Progenitor cell of endocrine pancreas (in vitro differentiated cells): Measurements from ENCODE around the gene EED. TPM values are rescaled to one million over a fixed set of nuclear protein-coding genes. Genes with fewer than 3 reads are reported as not detected.

ENCODE experiments used
- DNase-seq: peaks from one replicate; pipeline ENCODE4 v3.0.0; 2021; ENCODE audit warnings: low spot score; ENCODE audit not compliant: unreplicated experiment
- H3K27ac Mint-ChIP-seq: 2 replicates; pipeline ENCODE4 v1.8.0; 2021; ENCODE audit warnings: mild to moderate bottlenecking, moderate library complexity, mixed read lengths
- H3K27me3 Mint-ChIP-seq: 2 replicates; pipeline ENCODE4 v1.8.0; 2021; ENCODE audit warnings: mixed read lengths
- H3K36me3 Mint-ChIP-seq: 2 replicates; pipeline ENCODE4 v1.8.0; 2022; ENCODE audit warnings: mixed read lengths; ENCODE audit not compliant: insufficient read depth
- H3K4me1 Mint-ChIP-seq: 2 replicates; pipeline ENCODE4 v1.8.0; 2021; ENCODE audit warnings: low read depth, mixed read lengths
- H3K4me3 Mint-ChIP-seq: 2 replicates; pipeline ENCODE4 v1.8.0; 2021; ENCODE audit warnings: low read depth, mild to moderate bottlenecking, moderate library complexity, mixed read lengths
- H3K9me3 Mint-ChIP-seq: 2 replicates; pipeline ENCODE4 v1.8.0; 2021; ENCODE audit warnings: low read depth, mixed read lengths
- total RNA-seq: library from RNA; stranded (reverse); gene quantifications from 2 replicates; pipeline ENCODE4 v1.2.1, GENCODE V29; 2021
- TF ChIP-seq, protein P1 (sequence below): fragments of 200-600 bp; sonication (generic); IDR thresholded peaks from one replicate; pipeline ENCODE4 v1.5.0; 2021; ENCODE audit warnings: antibody characterized with exemption, mild to moderate bottlenecking; ENCODE audit not compliant: unreplicated experiment

Gene EED
- total RNA-seq, 1 donor from 2014 or later, result 34.6 TPM

DNA sequence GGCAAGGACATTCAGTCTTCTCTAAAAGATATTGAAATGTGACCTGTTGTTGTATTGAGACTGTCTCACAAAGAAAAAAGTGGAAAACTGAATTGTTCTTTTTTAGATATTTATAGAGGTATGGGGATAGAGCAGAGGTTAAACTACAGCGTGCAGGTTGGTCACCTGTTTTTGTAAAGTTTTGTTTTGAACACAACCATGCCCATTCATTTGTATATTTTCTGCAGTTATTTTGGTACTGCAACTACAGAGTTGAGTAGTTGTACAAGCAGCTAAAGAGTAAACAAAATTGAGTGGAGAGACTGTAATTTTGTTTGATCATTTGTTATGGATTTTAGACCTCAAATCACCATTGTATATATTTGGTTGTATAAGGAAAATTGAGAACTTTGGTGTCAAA, 11.3 kb downstream of the EED start:
- TF ChIP-seq, protein P1, sequence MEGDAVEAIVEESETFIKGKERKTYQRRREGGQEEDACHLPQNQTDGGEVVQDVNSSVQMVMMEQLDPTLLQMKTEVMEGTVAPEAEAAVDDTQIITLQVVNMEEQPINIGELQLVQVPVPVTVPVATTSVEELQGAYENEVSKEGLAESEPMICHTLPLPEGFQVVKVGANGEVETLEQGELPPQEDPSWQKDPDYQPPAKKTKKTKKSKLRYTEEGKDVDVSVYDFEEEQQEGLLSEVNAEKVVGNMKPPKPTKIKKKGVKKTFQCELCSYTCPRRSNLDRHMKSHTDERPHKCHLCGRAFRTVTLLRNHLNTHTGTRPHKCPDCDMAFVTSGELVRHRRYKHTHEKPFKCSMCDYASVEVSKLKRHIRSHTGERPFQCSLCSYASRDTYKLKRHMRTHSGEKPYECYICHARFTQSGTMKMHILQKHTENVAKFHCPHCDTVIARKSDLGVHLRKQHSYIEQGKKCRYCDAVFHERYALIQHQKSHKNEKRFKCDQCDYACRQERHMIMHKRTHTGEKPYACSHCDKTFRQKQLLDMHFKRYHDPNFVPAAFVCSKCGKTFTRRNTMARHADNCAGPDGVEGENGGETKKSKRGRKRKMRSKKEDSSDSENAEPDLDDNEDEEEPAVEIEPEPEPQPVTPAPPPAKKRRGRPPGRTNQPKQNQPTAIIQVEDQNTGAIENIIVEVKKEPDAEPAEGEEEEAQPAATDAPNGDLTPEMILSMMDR, result no peak
- Mint-ChIP-seq H3K27ac (no peak overlapping the region), H3K9me3 (no peaks in the 10 kb centered on the region), H3K27me3 (no peaks in the 10 kb centered on the region), H3K4me1 (no peaks in the 10 kb centered on the region), H3K36me3 (peaks cover 11% of the 10 kb centered on the region), H3K4me3 (no peak overlapping the region)
- DNase-seq, result no peak

DNA sequence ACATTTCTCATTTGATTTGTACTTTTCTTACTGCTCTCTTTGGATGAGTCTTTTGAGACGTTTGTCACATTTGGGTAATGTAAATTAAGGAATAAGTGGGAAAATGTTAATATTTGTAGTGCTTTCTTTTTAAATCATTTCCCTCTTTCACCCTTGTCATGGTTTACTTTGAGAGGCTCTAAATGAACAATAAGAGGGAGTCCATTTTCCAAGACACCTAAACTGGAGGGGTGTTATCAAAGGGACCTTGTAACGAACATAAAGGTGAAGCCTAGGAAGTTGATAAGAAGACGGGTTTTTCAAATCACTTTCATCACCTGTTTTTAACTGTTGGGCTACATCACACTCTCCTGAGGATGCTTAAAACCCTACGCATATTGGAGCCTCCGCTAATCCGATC, 12.1 kb downstream of the EED start:
- Mint-ChIP-seq H3K27ac (no peak overlapping the region), H3K9me3 (no peaks in the 10 kb centered on the region), H3K36me3 (peaks cover 11% of the 10 kb centered on the region), H3K27me3 (no peaks in the 10 kb centered on the region), H3K4me3 (no peak overlapping the region), H3K4me1 (no peaks in the 10 kb centered on the region)
- TF ChIP-seq, protein P1, result no peak
- no peak for DNase-seq

DNA sequence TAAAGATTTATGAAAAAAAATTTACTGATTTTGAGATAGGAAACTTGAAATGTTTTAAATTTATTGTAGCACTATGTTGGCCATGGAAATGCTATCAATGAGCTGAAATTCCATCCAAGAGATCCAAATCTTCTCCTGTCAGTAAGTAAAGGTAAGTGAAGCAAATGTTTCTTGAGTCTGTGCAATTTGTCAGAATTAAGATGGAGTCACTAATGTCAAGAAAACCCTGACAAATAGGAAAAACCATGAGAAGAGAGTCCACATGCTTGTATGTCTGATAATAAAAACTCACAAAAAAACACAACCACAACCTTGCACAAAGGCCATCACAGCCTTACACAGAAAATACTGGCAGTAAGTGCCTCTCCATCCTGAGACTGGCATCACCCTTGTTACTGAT, 12.9 kb downstream of the EED start:
- DNase-seq, result no peak
- no peaks in the 10 kb centered on the region for H3K27me3 Mint-ChIP-seq
- no peak overlapping the region for H3K4me3 Mint-ChIP-seq
- no peaks in the 10 kb centered on the region for H3K9me3 Mint-ChIP-seq
- TF ChIP-seq, protein P1, result no peak
- H3K4me1 Mint-ChIP-seq, result no peaks in the 10 kb centered on the region
- peaks cover 11% of the 10 kb centered on the region for H3K36me3 Mint-ChIP-seq
- H3K27ac Mint-ChIP-seq, result no peak overlapping the region

DNA sequence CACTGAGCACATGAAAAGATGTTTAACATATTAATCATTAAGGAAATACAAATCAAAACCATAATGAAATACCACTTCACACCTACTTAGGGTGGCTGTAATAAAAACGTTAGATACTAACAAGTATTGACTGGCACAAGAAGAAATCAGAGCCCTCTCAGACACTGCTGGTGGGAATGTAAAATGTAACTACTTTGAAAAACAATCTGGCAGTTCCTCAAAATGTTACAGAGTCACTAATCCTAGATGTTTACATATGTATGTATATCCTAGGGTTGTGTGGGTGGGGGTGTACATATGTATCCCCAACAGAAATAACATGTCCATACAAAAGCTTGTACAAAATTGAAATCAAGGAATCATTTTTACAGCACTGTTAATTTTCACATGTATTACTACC, 15.2 kb downstream of the EED start:
- no peak for DNase-seq
- TF ChIP-seq, protein P1, result no peak
- no peaks in the 10 kb centered on the region for H3K4me1 Mint-ChIP-seq
- H3K36me3 Mint-ChIP-seq, result peaks cover 15% of the 10 kb centered on the region
- H3K4me3 Mint-ChIP-seq, result no peak overlapping the region
- no peak overlapping the region for H3K27ac Mint-ChIP-seq
- no peaks in the 10 kb centered on the region for H3K27me3 Mint-ChIP-seq
- H3K9me3 Mint-ChIP-seq, result no peaks in the 10 kb centered on the region

DNA sequence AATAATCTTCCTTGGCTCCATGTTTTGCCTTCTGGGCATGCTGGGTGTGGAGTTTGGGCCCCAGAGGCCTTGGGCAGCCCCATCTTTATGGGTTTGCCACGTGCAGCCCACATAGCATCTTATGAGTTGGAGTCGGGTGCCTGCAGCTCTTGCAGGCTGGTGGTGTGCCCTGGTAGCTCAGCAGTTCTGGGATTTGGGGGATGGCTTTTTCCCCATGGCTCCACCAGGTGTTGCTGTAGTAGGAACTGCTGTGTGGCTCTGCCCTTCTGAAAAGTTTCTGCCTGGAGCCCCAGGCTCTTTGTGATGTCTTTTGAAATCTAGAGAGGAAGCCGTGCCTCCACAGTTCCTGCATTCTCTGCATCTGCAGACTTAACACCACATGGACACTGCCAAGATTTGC, 16.8 kb downstream of the EED start:
- H3K27me3 Mint-ChIP-seq, result no peaks in the 10 kb centered on the region
- H3K4me3 Mint-ChIP-seq, result no peak overlapping the region
- no peaks in the 10 kb centered on the region for H3K9me3 Mint-ChIP-seq
- no peaks in the 10 kb centered on the region for H3K4me1 Mint-ChIP-seq
- DNase-seq, result no peak
- H3K27ac Mint-ChIP-seq, result no peak overlapping the region
- peaks cover 15% of the 10 kb centered on the region for H3K36me3 Mint-ChIP-seq
- TF ChIP-seq, protein P1, result no peak

DNA sequence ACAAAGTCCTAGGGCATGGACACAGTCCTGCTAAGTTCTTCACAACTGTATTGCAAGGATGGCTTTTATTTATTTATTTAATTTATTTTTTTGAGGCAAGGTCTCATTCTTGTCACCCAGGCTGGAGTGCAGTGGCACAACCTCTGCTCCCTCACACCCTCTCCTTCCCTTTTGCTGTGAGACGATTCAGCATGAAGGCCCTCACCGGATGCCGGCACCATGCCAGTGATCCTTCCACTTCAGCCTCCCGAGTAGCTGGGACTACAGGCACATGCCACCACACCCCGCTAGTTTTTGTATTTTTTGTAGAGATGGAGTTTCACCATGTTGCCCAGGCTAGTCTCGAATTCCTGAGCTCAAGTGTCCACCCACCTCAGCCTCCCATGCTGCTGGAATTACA, 17.8 kb downstream of the EED start:
- TF ChIP-seq, protein P1, result no peak
- no peaks in the 10 kb centered on the region for H3K27me3 Mint-ChIP-seq
- no peak overlapping the region for H3K4me3 Mint-ChIP-seq
- H3K4me1 Mint-ChIP-seq, result no peaks in the 10 kb centered on the region
- DNase-seq, result no peak
- H3K36me3 Mint-ChIP-seq, result peaks cover 14% of the 10 kb centered on the region
- no peaks in the 10 kb centered on the region for H3K9me3 Mint-ChIP-seq
- H3K27ac Mint-ChIP-seq, result no peak overlapping the region
